NCI-H2107 treated with DMSO at 0.1 percent for 48 hours (cell line): Measurements from ENCODE around the gene LAPTM5.
"Not testable (repeated sequence)": the region's sequence is repeated elsewhere in the genome, so short reads cannot be mapped to it uniquely, and the experiment has no call there.

Experiments
- DNase-seq: peaks from one replicate; lab custom pipeline; 2025; ENCODE audit not compliant: unreplicated experiment; lab: John Stamatoyannopoulos, UW

The LAPTM5 gene

GRCh38 chr1:30700528-30701257, 56.9 kb downstream of the LAPTM5 start:
- DNase-seq = no peak

DNA sequence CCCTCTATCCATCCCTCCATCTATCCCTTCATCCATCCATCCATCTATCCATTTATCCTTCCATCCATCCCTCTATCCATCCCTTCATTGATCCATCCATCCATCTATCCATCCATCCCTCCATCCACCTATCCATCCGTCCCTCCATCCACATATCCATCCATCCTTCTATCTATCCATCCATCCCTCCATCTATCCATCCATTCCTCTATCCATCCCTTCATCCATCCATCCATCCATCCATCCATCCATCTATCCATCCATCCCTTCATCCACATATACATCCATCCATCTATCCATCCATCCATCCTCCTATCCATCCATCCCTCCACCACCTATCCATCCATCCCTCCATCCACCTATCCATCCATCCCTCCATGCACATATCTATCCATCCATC, 57.8 kb downstream of the LAPTM5 start:
- DNase-seq = no peak

- DNase-seq = no peak
Observed at GRCh38 chr1:30698401-30698981, 59.1 kb downstream of the LAPTM5 start.

DNA sequence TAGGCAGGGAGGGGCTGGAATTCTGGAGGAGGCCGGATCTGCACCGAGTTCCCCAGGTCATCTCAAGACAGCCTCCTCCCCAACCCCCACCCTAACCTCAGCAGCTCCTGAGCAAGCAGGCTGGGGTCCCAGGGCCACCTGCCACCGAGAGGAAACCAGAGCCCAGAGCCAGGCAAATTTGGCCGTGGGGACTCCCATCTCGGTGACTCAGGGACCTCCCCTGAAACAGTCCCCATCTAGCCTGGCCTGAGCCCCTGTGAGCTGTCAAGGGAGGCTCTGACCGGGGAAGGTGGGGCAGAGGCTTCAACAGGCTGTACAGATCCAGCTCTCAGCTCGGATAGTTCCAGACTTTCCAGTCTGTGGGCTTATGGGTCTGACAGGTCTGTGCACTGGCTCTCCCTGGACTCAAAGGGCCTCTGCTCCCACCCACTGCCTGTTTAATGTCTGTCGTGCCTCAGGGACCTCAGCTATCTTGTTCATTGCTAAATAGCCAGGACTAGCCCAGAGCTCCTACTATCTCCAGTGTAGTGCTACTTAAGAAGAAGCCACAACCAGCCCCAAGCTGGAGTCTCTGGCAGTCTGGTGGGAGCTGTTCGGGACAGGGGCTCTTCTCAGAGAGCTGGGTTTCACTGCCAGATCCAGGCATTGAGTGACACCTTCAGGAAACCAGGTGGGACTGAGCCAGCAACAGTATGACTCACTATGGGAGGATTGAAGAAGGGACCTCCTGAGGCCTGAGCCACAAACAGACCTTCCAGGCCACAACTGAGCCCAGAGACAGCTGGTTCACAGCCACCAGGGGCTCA, 59.8 kb downstream of the LAPTM5 start:
- DNase-seq = no peak

GRCh38 chr1:30696831-30697230, 60.7 kb downstream of the LAPTM5 start:
- DNase-seq = no peak

DNA sequence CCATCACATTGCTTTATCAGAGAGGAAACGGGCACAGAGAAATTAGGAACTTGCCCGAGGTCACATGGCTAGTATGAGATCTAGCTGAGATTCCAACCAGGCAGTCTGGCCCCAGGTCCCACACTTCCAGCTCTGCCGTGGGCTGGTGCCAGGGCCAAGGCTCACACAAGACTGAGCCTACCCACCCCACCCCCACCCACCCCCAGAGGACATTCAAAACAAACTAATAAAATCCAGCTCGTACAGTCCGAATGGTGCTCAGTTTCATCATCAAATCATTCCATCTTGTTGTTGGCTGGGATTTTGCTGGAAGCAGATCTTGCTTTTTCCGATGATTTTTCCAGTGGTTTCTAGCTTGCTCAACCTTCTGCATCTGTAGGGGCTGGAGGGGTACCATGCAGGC, 62.1 kb downstream of the LAPTM5 start:
- DNase-seq = no peak

GRCh38 chr1:30694280-30695175, 63.0 kb downstream of the LAPTM5 start:
- no peak for DNase-seq

- DNase-seq = no peak
Observed at GRCh38 chr1:30693822-30694221, 63.8 kb downstream of the LAPTM5 start.

GRCh38 chr1:30693366-30693765, 64.2 kb downstream of the LAPTM5 start:
- no peak for DNase-seq

- no peak for DNase-seq
Observed at GRCh38 chr1:30692948-30693301, 64.6 kb downstream of the LAPTM5 start.

DNA sequence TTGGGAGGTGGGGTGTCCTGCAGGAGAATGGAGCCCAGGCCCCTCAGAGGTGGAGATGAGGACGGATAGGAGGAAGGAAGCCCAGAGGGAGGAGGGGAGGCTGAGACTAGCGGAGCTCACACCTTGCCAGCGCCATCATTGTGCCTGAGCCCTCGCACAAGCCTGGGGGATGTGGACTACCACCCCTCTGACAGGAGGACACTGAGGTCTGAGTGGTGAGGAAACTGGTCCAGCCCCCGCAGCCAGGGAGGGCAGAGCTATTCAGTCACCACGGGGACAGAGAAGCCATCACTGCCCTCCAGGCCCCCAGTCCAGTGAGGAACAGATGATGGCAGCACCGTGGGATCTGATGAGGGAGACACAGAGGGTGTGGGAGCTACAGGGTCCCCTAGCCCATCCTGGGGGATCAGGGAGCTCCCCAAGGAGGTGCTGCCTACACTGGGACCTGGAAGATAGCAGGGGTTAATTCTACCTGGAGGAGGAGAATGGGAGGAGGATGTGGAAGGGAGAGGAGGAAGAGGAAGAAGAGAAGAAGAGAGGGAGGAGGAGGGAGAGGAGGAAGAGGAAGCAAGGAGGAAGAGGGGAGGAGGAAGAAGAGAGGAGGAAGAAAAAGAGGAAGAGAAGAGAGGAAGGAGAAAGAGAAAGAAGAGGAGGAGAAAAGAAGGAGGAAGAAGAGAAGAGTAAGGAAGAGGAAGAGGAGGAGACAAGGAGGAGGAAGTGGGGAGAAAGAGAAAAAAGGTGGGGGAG, 65.2 kb downstream of the LAPTM5 start:
- no peak for DNase-seq

GRCh38 chr1:30691480-30691879, 66.1 kb downstream of the LAPTM5 start:
- no peak for DNase-seq

DNA sequence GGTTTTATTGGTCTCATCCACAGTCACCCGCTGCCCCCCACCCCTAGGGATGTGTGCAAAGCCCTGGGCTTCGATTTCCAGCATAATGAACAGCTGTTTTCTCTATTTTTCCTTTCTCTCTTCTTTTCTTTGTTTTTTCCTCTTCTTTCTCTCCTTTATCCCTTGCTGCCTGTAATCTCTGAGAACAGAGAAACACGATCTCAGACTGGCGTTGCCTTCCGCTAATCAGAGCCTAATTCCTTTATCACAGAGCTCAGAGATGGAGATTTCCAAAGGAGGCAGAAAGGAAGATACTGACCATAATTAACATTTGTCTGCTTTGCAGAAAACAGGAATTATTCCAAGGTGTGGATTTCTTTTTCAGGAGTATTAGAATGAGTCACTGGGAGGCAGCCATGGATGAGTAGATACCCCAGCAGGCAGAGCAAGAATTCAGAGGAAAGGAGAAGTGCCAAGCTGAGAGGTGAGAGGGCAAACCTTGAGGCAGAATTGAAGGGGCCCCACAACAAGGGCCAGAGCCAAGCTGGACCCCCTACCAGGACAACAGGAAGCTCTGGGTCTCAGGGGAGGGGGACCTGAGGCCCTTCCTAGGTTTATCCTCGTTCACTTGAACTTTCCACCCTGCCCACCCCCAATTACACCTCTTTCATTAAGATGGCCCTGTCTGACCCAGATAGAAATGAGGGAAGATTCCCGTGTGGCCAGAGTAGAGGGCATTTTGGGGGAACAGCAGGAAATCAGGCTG, 67.5 kb downstream of the LAPTM5 start:
- no peak for DNase-seq

DNA sequence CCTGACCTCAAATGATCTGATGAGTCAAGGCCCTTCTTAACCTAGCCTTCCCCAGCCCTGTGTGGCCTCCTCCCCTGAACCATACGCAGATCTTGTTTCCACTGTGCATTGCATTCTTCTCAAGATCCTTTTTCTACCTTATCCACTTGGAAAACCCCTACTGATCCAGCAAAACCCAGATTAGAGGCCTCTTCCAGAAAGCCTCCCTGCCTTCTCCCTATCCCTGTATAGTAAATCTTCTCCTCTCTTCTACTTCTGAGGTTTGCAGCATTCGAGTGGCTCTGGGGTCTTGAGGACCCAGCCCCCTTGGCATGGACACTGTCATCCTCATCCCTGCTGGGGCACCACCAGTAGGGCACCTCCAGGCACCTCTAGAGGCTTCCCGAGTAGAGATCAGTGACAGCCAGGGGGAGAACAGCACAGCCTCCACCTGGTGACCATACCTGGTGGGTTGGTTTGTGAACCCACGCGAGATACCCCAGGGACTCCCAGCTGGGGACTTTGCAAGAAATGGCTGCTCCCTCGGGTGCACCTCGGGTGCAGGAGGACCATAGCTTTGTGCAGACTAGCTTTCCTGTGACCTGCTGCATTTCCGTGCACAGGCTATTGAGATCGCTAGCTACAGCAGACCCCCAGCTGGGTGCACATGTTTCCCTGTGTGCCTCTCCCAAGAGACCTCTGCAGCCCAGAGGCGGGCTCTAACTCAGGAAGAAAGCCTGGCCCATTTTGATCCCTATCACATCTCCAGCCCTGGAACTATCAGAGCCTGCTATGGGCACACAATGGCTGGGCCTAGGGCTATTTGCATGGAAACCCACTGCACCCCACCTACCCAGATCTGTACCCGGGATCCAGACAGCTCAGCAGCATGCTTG, 68.4 kb downstream of the LAPTM5 start:
- DNase-seq = no peak

DNA sequence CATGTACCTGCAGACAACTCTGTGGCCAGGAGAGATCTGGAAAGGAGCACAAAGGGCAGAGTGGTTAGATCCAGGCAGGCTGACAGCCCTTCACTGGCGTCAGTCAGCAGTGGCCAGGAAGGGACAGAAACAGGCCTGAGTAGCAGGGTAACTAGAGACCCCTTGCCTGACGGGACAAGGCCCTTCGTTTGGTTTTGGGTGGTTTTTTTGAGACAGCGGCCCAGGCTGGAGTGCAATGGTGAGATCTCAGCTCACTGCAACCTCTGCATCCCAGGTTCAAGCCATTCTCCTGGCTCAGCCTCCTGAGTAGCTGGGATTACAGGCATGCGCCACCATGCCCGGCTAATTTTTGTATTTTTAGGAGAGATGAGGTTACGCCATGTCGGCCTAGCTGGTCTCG, 69.1 kb downstream of the LAPTM5 start:
- not testable (repeated sequence) for DNase-seq

GRCh38 chr1:30687886-30688285, 69.7 kb downstream of the LAPTM5 start:
- no peak for DNase-seq

GRCh38 chr1:30686236-30686935, 71.2 kb downstream of the LAPTM5 start:
- no peak for DNase-seq

GRCh38 chr1:30685796-30686165, 71.8 kb downstream of the LAPTM5 start:
- DNase-seq = no peak
